ENCODE results near the gene ST14. TPM values are rescaled to one million over a fixed set of nuclear protein-coding genes. Genes with fewer than 3 reads are reported as not detected.
"Not testable (repeated sequence)": the region's sequence is repeated elsewhere in the genome, so short reads cannot be mapped to it uniquely, and the experiment has no call there.

Gene ST14
- total RNA-seq, 2 experiments from 2014 or later = not detected

DNA sequence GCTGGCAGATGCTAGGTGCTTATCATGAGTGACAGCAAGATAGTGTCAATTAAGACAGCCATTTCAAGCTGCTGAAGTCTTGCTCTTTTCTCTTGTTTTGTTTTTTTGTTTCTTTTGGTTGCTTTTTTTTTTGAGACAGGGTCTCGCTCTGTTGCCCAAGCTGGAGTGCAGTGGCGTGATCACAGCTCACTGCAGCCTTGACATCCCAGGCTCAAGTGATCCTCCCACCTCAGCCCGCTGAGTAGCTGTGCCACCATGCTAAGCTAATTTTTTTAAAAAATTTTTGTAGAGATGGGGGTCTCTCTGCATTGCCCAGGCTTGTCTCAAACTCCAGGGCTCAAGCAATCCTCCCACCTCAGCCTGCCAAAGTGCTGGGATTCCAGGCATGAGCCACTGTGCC lies 12.4 kb downstream of the ST14 start:
- H3K36me3 Mint-ChIP-seq (ENCODE audit: low read depth); H3K27me3 Mint-ChIP-seq; H3K27ac Mint-ChIP-seq; DNase-seq; H3K4me3 Mint-ChIP-seq; H3K9me3 Mint-ChIP-seq; H3K4me1 Mint-ChIP-seq; POLR2A ChIA-PET: not testable (repeated sequence)
- CTCF ChIA-PET = interaction anchor here (0.6 to 0.7 kb wide), 2 partner anchors 19 to 260 kb away, joined by 3 to 4 read pairs; no protein-coding TSS in a partner anchor

GRCh38 chr11:130174642-130175041 lies 15.1 kb downstream of the ST14 start:
- Mint-ChIP-seq H3K27ac (no peak overlapping the region), H3K4me1 (no peaks in the 10 kb centered on the region), H3K9me3 (peaks cover 4% of the 10 kb centered on the region), H3K4me3 (no peak overlapping the region), H3K36me3 (ENCODE audit: low read depth) (no peaks in the 10 kb centered on the region), H3K27me3 (peaks cover 1% of the 10 kb centered on the region)
- DNase-seq = no peak
- ChIA-PET CTCF (no interaction called here), POLR2A (no interaction called here)

GRCh38 chr11:130175898-130176297 lies 16.3 kb downstream of the ST14 start:
- ChIA-PET POLR2A (no interaction called here), CTCF (no interaction called here)
- peaks cover 1% of the 10 kb centered on the region for H3K27me3 Mint-ChIP-seq
- no peak overlapping the region for H3K27ac Mint-ChIP-seq
- H3K36me3 Mint-ChIP-seq (ENCODE audit: low read depth) = no peaks in the 10 kb centered on the region
- peaks cover 4% of the 10 kb centered on the region for H3K9me3 Mint-ChIP-seq
- DNase-seq = no peak
- no peaks in the 10 kb centered on the region for H3K4me1 Mint-ChIP-seq
- no peak overlapping the region for H3K4me3 Mint-ChIP-seq

GRCh38 chr11:130177782-130178181 lies 18.2 kb downstream of the ST14 start:
- Mint-ChIP-seq H3K36me3 (ENCODE audit: low read depth) (no peaks in the 10 kb centered on the region), H3K27me3 (no peaks in the 10 kb centered on the region), H3K9me3 (peaks cover 4% of the 10 kb centered on the region), H3K27ac (no peak overlapping the region), H3K4me1 (no peaks in the 10 kb centered on the region), H3K4me3 (no peak overlapping the region)
- CTCF ChIA-PET = interaction anchor here (0.8 kb wide), 1 partner anchor 229 kb away, joined by 3 read pairs; no protein-coding TSS in a partner anchor
- DNase-seq = no peak
- POLR2A ChIA-PET = no interaction called here

DNA sequence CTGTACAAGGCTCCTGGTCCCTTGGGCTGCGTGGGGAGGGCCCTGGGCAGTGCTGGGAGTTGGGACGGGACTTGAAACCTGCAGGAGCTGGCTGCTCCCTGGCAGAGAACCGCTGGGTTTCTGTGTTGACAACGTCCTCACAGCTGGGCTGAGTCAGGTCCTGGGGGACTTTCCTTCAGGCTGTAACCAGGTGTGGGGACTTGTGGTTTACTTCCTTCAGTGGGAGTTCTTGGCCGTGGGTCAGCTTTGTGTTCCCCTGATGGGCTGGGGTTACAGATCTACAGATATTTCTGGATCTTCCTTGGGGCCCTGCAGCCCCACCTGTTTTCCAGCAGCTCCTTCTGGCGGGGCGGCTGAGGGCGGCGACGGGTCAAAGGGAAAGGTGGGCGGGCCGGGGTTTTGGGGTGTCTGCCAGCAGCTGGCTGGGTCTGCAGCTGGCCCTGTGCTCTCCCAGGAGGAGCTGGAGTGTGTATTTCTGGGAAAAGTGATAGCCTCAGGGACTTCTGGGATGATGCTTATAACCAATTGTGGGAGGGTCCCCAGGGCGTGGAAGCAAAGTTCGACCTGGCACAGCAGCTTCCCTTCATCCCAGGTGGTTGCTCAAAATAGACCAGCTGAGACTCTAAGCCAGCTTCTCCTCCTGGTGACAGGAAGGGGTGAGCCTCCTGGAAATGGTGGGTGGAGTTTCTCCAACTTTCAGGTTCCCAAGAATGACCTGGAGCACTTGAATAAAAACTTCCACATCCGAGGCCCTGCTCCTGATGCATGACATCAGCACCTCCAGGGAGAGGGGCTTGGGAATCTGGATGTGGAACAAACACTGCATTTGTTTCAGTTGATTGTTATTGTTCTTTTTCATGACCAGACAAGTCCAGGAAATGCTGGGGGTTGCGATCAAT lies 19.1 kb downstream of the ST14 start:
- no peaks in the 10 kb centered on the region for H3K4me1 Mint-ChIP-seq
- ChIA-PET CTCF (interaction anchor here (0.8 kb wide), 1 partner anchor 228 kb away, joined by 3 read pairs; no protein-coding TSS in a partner anchor), POLR2A (no interaction called here)
- no peak overlapping the region for H3K27ac Mint-ChIP-seq
- no peaks in the 10 kb centered on the region for H3K36me3 Mint-ChIP-seq (ENCODE audit: low read depth)
- H3K27me3 Mint-ChIP-seq = no peaks in the 10 kb centered on the region
- no peak for DNase-seq
- peaks cover 4% of the 10 kb centered on the region for H3K9me3 Mint-ChIP-seq
- H3K4me3 Mint-ChIP-seq = no peak overlapping the region

GRCh38 chr11:130179396-130180306 lies 20.1 kb downstream of the ST14 start:
- POLR2A ChIA-PET = no interaction called here
- H3K27me3 Mint-ChIP-seq = peaks cover 6% of the 10 kb centered on the region
- H3K4me3 Mint-ChIP-seq = no peak overlapping the region

GRCh38 chr11:130180491-130180890 lies 20.9 kb downstream of the ST14 start:
- H3K4me3 Mint-ChIP-seq = no peak overlapping the region
- peaks cover 6% of the 10 kb centered on the region for H3K27me3 Mint-ChIP-seq
- no peaks in the 10 kb centered on the region for H3K36me3 Mint-ChIP-seq (ENCODE audit: low read depth)
- CTCF ChIA-PET = no interaction called here
- POLR2A ChIA-PET = no interaction called here
- no peak overlapping the region for H3K27ac Mint-ChIP-seq
- H3K4me1 Mint-ChIP-seq = no peaks in the 10 kb centered on the region
- no peak for DNase-seq
- H3K9me3 Mint-ChIP-seq = no peaks in the 10 kb centered on the region

More at GRCh38 chr11:130179396-130180306, 20.1 kb downstream of the ST14 start:
- CTCF ChIA-PET = no interaction called here
- H3K27ac Mint-ChIP-seq = no peak overlapping the region
- H3K9me3 Mint-ChIP-seq = peaks cover 4% of the 10 kb centered on the region
- DNase-seq = no peak
- no peaks in the 10 kb centered on the region for H3K4me1 Mint-ChIP-seq
- H3K36me3 Mint-ChIP-seq (ENCODE audit: low read depth) = no peaks in the 10 kb centered on the region

GRCh38 chr11:130180896-130181294 lies 21.3 kb downstream of the ST14 start:
- no peaks in the 10 kb centered on the region for H3K9me3 Mint-ChIP-seq
- H3K4me3 Mint-ChIP-seq = no peak overlapping the region
- POLR2A ChIA-PET = no interaction called here
- no peaks in the 10 kb centered on the region for H3K36me3 Mint-ChIP-seq (ENCODE audit: low read depth)
- H3K27me3 Mint-ChIP-seq = peaks cover 6% of the 10 kb centered on the region
- H3K27ac Mint-ChIP-seq = no peak overlapping the region
- DNase-seq = no peak
- CTCF ChIA-PET = no interaction called here
- H3K4me1 Mint-ChIP-seq = no peaks in the 10 kb centered on the region

DNA sequence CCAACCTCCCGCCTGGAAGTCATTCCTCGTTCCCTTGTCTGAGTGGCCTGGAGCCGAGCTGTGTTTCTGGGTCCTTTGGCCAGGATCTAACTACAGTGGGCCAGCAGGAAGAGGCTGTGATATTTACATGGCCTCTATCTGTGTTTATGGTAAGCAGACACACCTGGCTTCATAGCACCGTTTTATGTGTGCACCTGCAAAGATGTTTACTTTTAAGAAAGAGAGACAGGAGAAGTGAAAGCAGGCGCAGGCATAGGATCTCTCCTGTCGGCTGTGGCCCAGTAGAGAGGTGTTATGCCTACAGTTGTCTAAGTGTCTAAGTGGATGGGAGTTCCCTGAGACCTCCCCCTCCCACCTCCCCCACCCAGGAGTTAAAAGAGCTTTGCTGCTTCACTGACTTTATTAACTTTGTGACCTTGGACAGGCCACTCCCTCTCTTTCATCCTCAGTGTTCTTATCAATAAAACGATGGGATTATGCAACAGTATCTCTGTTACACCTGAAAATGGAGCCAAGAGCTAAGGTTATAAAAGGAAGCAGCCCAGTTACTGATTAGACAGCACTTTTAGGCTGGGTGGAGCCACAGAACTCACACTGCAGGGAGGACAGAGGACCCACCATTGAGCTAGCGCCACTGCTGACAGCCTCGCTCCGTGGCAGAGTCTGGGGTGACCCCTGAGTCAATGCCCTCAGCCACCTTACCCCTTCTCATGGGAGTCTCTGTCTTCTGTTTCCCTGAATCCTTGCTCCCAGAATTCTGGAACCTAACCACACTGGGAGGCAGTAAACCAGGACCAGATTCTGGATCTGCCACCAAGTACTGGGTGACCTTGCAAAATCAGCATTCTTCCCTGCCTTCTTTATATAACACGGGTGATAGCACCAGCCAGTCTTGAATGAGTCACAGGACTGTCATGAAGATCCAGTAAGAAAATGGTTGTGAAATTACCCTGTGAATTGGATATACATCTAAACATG lies 22.0 kb downstream of the ST14 start:
- H3K27me3 Mint-ChIP-seq = peaks cover 6% of the 10 kb centered on the region
- peak overlapping the region; percentile 36 for H3K27ac Mint-ChIP-seq
- H3K36me3 Mint-ChIP-seq (ENCODE audit: low read depth) = no peaks in the 10 kb centered on the region
- ChIA-PET POLR2A (no interaction called here), CTCF (no interaction called here)
- H3K4me1 Mint-ChIP-seq = no peaks in the 10 kb centered on the region
- H3K9me3 Mint-ChIP-seq = no peaks in the 10 kb centered on the region
- H3K4me3 Mint-ChIP-seq = no peak overlapping the region
- DNase-seq = no peak

- Mint-ChIP-seq H3K9me3 (no peaks in the 10 kb centered on the region), H3K27ac (no peak overlapping the region), H3K36me3 (ENCODE audit: low read depth) (no peaks in the 10 kb centered on the region), H3K4me3 (no peak overlapping the region), H3K27me3 (peaks cover 6% of the 10 kb centered on the region), H3K4me1 (no peaks in the 10 kb centered on the region)
- ChIA-PET POLR2A (no interaction called here), CTCF (no interaction called here)
- DNase-seq = no peak
These were observed 24.5 kb downstream of the ST14 start for GRCh38 chr11:130183878-130184610.

GRCh38 chr11:130187096-130187495 lies 27.5 kb downstream of the ST14 start:
- H3K36me3 Mint-ChIP-seq (ENCODE audit: low read depth) = no peaks in the 10 kb centered on the region
- H3K4me3 Mint-ChIP-seq = no peak overlapping the region
- H3K27me3 Mint-ChIP-seq = peaks cover 6% of the 10 kb centered on the region
- no peaks in the 10 kb centered on the region for H3K4me1 Mint-ChIP-seq
- ChIA-PET POLR2A (no interaction called here), CTCF (no interaction called here)
- no peaks in the 10 kb centered on the region for H3K9me3 Mint-ChIP-seq
- no peak for DNase-seq
- no peak overlapping the region for H3K27ac Mint-ChIP-seq

DNA sequence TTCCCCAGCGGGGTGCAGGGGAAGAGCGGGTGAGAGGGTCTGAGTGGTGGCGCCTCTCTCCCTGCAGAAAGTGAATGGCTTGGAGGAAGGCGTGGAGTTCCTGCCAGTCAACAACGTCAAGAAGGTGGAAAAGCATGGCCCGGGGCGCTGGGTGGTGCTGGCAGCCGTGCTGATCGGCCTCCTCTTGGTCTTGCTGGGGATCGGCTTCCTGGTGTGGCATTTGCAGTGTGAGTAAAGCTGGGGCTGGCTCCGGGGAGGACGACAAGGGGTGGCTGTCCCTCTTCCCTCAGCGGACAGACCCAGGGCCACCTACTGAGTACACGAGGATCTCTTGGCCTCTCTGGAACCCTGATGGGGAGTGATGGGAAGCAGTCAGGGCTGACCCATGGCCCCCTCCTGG lies 28.5 kb downstream of the ST14 start:
- peaks cover 6% of the 10 kb centered on the region for H3K27me3 Mint-ChIP-seq
- no peaks in the 10 kb centered on the region for H3K36me3 Mint-ChIP-seq (ENCODE audit: low read depth)
- H3K27ac Mint-ChIP-seq = no peak overlapping the region
- no peak for DNase-seq
- CTCF ChIA-PET = no interaction called here
- H3K4me1 Mint-ChIP-seq = no peaks in the 10 kb centered on the region
- no peaks in the 10 kb centered on the region for H3K9me3 Mint-ChIP-seq
- POLR2A ChIA-PET = no interaction called here
- no peak overlapping the region for H3K4me3 Mint-ChIP-seq

Data from activated CD4-positive, alpha-beta T cell treated with anti-CD3 and anti-CD28 coated beads, Interleukin-2, amount 10 ng/mL, durations not matched to agents 7 days and 5 days (primary cell).